ENCODE results near the gene ATG10.
"Not testable (repeated sequence)": the region's sequence is repeated elsewhere in the genome, so short reads cannot be mapped to it uniquely, and the experiment has no call there.

ATG10 gene

DNA sequence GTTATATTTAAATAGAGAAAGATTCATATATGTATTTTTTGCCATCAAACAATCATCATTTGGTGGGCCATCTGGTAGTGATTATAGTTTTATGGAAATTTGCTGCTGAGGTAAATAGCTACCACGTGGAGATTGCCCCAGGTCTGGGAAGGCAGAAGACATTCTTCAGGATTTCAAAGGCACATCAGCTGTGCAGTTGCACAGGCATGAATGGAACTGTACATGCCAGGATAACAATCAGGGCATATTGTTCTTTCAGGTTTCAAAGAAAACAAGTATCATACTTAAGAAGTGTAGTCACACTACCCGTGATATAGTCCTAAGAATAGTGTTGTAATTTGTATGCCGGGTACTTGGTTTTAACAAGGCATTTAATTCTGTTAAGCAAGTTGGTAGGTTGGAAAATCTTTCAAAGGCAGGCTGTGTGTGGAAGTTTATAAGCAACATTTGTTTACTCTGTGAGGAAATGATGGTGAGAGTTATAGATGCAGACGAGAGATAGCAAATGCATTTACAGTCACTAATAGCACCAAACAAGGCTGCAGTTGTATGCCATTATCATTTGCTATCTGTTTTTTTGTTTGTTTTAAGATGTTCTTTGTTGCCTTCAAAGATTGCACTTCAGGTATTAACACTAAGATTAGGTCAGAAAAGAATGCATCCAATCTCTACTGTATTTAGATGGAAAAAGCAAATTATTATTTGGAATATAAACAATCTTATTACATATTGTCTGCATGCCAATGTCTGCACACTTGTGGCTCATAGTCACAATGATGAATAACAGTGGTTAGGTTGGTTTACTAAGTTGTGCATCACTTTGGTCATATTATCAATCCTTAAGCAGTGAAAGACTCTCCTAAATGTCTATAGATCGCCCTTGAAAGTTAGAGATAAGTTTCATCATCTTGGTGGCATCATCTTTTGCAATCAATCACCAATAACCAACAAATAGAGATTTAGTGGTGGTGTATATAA, 251.1 kb downstream of the ATG10 start:
- no peak for DNase-seq (ENCODE audit: low read depth in 3 of 3)

DNA sequence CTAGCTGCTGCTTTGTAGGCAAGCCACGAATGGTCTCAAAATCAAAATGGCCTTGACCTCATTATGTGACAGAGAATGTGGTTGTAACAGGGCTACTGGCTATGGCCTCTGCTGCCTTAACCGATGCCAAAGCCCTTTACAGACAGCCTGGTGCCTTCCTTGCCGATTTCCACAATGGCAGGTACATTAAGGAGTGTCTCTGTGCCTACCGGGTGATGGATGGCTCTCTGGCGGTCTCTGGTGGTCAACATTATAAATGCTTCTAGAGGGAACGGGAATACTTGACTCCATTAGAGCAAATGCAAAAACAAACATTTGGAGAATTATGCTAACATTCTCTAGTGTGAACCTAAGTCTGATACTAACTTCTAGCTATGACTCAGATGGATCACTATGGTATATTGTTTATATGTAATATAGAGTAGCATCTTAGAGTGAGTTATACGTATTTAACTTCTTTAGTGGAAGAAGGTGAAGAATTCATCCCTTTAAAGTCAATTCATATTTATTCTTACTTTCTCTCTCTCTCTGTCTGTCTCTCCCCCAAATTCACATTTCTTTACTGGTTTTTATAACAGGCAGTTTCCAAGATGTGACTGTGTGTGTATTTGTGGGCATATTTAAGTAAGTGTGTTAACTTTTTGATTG, 253.8 kb downstream of the ATG10 start:
- DNase-seq (ENCODE audit: low read depth in 3 of 3), result peak; percentile 26 to 50 (median 38)

DNA sequence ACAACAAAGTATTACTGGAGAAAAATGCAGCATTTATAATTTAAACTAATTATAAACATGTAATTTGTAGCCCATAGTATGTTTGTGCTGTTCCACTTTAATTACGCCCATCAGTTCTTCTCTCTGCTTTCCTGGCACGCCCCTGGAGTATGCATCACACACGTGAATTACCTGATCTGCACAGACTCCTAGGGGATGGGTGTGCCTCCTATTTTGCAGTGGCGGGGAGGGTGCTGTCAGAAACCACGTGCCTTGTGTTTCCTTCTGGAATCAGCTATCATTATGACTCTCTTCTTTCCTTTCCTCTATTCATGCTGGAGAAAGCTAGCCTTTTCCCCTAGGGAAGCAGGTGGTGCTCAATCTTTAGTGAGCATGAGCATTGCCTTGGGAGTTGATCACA, 263.1 kb downstream of the ATG10 start:
- no peak for DNase-seq (ENCODE audit: low read depth in 3 of 3)

DNA sequence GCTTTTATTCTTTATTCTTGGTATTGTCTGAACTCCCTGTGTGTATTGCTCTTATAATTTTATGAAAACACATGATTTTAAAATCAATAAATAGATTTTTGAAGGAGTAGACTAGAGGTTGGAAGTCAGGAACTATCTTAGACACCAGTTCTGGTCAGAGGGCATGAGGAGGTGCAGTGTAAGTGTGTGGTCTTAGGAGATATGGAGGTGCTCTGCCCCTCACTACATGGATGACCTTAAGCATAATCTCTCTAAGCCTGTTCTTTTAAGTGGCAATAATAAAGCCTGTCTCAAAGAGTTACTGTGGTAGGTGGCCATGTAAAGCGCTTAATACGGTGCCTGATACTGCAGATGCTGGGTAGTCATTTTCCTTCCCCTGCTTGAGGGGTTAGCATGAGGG, 272.3 kb downstream of the ATG10 start:
- DNase-seq (ENCODE audit: low read depth in 3 of 3), result no peak

DNA sequence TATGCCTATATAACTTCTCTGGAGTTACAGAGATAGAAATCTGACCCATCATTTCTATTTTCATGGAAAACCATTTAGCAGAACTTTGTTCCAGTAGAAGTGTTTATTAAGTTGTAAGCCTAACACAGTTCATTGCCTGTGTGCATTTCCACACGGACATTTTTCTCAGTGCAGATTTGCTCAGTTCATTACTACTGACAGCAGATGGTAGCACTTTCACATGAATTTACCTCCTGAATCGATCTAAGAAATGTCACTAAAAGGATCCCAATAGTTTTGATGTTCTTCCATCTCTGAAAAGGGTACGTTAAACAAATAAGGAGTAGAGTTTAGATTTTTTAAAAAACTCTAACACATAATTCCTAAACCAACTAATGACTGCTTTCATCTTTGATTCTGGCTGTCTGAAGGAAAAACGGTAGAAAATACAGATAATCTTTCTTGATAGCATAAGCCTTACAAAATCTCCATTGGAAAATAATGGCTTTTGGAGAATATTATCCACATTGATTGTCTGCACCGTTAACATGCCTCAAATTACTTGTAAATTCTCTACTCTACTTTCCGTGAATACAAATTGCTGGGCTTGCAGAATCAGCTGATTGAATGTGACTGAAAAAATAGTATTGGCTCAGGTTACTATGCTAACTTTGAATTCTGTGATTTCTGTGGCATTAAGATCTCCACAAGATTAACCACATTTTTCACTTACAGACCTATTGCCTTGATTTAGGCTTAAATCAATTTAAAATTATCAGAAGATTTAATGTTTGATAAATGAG, 273.2 kb downstream of the ATG10 start:
- DNase-seq (ENCODE audit: low read depth in 3 of 3), result no peak

DNA sequence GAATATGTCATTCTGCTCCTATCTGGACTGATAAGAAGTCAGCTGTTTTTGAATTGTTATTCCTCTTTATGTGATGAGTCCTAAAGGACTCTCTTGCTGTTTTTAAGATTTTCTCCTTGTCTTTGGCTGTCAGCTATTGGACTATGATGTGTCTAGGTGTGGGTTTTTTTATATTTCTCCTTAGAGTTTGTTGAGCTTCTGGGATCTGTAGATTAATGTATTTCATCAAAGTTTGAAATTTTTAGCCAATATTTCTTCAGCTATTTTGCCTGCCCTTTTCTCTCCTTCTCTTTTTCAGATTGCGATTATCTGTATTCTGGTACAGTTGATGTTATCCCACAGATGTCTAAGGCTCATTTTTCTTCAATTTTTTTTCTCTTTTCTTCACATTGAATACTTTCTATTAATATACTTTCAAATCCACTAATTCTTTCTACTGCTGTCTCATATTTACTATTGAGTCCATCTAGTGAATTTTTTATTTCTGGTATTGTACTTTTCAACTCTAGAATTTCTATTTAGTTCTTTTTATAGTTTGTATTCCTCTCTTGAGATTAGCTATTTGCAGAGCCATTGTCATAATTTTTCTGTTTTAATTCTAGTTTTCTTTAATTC, 275.2 kb downstream of the ATG10 start:
- DNase-seq (ENCODE audit: low read depth in 3 of 3), result no peak

DNA sequence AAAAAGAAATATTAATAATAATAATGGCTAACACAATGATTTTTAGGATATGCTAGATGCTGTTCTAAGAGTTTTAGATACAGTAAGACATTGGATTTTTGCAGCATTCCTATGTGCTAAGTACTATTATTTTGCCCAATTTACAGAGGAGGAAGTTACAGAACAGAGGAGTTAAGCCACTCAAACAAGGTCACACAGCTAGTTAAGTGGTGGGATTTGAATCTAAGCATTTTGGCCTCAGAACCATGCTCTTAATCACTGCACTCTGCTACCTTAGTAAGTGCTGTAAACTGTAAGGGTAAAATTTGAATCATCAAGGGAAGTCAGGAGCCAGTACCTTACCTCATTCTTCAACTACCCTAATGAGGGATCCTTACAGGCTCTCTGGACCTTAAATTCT, 280.9 kb downstream of the ATG10 start:
- DNase-seq (ENCODE audit: low read depth in 3 of 3), result no peak

DNA sequence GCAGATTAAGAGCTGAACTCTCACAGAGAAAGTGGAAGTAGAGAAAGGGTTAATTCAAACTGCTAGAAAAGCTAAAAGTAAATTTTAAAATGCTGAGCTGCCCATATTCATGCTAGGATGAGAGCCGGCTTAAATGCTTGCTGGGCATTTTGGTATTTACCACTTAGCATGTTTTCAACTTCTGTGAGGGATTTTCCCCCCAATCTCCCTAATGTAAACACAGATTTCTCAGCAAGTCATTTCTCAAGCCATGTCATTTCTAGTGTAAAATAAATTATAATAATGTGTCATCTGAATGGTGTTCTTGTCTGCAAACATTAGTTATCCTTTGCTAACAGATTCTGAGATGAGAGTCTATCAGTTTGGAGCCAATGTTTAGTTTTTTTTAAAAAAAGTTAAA, 284.0 kb downstream of the ATG10 start:
- no peak for DNase-seq (ENCODE audit: low read depth in 3 of 3)

DNA sequence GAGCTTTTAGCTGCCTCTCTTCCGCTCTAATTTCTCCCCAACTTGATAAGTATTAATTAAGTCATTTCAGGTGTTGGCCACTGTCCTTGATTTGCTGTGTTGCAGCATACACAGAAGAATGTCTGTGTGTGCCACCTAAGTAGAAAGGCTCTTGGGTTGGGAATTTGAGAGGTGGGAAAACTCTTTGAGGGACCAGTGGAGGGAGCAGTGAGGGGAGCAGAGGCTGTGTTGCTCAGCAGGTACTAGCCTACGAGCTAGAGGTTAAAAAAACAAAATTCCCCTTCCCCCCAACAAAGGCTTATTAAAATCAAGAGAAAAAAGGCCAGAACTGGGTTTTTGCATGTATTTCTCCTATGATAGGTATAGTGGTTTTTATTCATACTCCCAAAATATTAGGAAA, 285.4 kb downstream of the ATG10 start:
- DNase-seq (ENCODE audit: low read depth in 3 of 3), result no peak

DNA sequence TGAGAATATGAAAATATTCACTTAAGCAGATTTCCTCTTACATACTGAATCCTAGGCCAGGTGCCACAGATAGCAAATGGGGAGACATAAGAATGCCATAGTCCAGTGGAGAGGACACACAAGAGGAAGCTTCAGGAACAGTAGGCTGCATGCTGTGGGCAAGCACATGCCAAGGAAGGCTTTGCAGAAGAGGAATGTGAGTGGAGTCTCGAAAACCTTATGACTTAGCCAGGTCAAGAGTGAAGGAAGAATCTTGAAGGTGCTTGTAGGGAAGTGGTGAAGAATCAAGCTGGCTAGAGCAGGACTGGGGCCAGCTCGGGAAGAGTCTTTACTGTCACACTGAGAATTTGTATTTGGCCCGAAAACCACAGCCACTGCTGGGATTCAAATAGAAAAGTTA, 285.9 kb downstream of the ATG10 start:
- no peak for DNase-seq (ENCODE audit: low read depth in 3 of 3)

DNA sequence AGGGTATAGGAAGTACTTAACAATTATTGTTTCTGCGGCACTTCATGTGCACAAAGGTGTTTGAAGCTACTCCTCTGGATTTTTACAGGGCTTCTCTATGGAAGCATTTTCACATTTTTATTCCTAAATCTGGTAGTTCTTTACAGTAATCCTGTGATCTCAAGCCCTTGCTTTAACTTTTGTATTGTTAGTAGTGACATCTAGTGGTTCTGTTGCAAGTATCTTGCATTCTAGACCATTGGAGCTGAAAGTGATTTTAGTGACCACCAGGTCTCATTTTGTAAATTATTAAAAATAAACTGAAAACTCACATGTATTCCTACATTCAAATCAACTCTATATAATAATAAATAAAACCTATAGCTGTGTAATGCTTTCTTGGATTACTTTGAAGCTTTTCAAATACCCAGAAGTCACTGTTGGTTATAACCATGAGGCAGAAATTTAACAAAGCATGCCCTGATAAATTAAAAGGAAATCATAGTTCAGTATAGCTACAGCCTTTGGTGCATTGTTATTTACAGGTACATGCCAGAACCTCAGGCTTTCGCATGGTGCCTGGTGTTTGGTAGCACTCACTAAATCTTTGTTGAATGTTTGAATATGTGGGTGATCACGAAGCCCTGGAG, 287.5 kb downstream of the ATG10 start:
- no peak for DNase-seq (ENCODE audit: low read depth in 3 of 3)

DNA sequence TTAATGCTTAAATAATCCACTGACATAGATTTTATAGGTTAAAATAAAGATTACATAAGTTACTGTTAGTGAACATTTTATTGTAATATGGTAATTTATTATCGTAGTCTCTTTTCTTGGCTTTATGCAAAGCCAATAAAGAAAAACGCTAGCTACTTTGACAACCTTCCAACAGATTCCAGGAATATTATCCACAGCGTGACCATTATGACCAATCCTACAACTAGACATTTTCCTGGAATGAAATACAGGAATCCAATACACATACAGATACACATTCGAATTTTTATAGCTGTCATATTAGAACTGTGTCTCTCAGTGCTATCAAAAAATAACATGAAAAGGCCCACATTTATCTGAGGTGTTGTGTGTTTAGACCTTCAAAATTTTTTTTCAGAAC, 293.2 kb downstream of the ATG10 start:
- DNase-seq (ENCODE audit: low read depth in 3 of 3), result no peak

DNA sequence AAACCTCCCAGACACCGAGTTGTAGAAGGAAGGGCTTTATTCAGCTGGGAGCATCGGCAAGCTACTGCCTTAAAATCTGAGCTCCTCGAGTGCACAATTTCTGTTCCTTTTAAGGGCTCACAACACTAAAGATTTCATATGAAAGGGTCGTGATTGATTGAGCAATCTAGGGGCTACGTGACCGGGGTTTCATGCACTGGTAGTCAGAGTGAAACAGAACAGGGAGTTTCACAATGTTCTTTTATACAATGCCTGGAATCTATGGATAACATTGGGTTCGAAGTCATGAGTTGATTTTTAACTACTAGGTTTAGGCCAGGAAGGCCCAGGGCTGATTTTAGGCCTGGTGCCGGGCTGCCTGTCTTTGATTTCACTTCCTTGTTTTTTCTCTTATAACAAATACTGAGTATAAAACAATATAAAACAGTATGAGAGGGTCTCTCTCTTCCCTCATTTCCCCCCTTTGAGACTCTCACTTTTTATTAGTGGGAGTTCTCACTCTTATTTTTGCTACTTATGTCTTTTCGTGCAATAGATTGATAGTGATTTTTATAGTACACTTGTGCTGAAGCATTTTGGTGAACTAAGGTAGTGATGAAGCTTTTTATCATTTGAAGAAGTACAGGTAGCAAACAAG, 295.6 kb downstream of the ATG10 start:
- DNase-seq (ENCODE audit: low read depth in 3 of 3), result not testable (repeated sequence)

DNA sequence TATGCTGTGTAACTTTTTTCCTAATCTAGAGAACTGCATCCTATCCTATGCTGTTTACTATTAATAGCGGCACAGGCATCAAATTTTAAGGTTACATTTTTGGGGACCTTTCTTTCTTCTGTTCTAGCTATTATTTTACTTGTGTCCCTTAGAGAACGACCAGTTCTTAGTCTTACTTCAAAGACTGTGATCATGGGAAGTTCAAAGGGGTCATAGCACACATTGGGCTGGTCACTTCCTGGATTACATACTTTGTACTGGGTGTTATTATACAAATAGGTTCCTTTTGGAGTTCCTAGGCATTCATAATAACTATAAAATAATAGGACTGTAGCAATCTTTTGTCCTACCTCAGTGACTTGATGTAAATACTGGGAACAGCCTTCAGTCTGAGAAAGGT, 297.5 kb downstream of the ATG10 start:
- DNase-seq (ENCODE audit: low read depth in 3 of 3), result not testable (repeated sequence)

DNA sequence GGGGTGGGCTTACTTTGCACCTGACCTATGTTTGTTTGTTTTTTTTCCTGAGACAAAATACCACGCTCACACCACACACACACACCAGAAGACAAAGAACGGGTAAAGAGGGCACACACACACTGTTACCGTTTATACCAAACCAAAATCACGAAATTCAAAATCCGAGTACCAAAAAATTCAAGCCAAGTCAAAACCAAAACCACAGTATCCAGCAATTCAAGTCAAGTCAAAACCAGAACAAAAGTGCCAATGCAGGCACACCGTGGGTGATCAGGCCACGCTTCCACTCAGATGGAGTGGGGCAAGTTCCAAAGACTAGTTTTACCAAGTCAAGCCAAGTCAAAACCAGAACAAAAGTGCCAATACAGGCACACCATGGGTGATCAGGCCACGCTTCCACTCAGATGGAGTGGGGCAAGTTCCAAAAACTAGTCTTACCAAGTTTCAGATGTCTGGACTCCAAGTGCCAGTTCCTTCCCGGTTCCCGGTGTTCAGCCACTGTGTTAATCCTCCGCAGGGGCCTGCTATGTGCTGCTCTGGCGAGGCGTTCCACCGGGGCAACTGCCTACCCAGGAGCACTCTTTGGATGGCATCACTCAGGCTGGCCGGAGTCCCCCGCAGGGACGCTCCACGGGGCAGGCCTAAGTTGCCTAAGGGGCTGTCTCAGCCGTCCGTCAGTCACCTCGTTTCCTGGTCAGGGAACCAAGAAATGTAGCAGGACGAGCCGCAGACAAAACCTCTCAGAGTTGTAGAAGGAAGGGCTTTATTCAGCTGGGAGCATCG, 300.9 kb downstream of the ATG10 start:
- not testable (repeated sequence) for DNase-seq (ENCODE audit: low read depth in 3 of 3)

DNA sequence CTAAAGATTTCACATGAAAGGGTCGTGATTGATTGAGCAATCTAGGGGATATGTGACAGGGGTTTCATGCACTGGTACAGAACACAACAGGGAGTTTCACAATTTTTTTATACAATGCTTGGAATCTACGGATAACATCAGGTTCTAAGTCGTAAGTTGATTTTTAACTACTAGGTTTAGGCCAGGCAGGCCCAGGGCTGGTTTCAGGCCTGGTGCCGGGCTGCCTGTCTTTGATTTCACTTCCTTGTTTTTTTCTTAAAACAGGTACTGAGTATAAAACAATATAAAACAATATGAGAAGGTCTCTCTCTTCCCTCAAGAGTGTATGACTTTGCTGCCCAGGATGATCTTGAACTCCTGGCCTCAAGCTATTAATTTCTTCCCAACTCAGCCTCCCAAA, 301.6 kb downstream of the ATG10 start:
- DNase-seq (ENCODE audit: low read depth in 3 of 3), result not testable (repeated sequence)

DNA sequence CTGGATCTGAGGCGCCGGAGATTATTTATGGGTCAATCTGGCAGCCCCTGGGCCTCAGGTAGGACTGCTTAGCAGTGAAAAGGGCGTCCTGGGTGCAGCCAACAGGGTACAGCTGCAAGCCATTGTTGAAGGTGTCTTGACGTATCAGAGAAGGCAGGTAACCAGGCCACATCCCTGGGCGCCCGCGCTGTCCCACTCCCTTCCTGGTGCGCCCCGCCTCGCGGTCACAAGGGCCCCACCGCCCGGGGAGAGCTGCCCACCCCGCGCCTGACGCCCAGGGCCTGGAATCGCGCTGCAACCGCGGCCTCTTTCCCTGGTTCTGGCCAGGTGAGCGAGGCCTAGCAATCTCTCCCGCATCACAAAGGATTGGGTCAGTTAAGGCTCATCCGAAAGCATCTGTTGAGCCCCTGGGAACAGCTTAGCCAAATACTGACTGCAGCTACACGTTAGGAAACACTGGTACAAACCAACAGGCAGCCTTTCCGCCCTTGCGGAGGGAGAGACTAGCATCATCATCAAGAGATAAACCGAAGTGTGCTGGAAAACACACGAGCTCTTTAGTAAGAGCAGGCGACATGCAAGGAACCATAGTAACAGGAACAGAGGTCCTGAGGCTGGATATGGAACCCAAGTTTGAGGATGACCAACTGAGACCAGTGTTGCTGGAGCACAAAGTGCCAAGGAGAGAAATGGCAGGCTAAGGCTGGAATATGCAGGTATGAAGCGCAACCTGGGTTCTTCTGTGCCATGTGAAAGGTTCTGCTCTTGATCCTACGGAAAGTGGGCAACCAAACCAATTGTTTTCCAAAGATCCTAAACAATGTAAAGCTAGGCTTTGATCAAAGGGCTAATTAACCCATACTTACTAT, 302.8 kb downstream of the ATG10 start:
- no peak for DNase-seq (ENCODE audit: low read depth in 3 of 3)

DNA sequence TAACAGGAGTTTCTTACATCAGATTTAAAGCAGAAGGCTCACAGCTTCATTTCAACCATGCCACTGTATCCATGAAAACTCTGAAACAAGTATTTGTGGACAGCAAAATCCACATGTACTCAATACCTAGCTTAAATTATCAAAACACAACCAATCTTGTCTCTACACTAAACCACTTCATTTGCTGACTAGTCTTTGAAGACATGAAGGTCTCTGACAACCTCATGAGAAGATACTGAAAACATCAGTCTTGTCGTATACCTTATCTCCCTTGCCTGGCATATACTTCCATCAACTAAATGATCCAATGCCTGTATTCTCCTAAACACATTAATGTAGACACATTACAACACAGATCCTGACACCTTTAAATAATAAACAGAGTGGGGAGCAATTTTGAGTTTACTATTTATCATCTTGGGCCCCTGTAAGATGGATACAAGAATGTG, 303.4 kb downstream of the ATG10 start:
- DNase-seq (ENCODE audit: low read depth in 3 of 3), result no peak
